ENCODE results near the gene VTI1A. TPM values are rescaled to one million over a fixed set of nuclear protein-coding genes. Genes with fewer than 3 reads are reported as not detected.
A peak's percentile ranks its signal among the peaks of the same experiment; 100 is the strongest.
"Not testable (repeated sequence)": the region's sequence is repeated elsewhere in the genome, so short reads cannot be mapped to it uniquely, and the experiment has no call there.

Gene VTI1A
- total RNA-seq, 1 donor from 2014 or later = 21.1 TPM

- no peak for DNase-seq (ENCODE audit: low read depth, low spot score)
Measured at GRCh38 chr10:112585960-112586359, 138.9 kb downstream of the VTI1A start.

- no peak for DNase-seq (ENCODE audit: low read depth, low spot score)
Measured at GRCh38 chr10:112587729-112588128, 140.7 kb downstream of the VTI1A start.

- no peak for DNase-seq (ENCODE audit: low read depth, low spot score)
Measured at GRCh38 chr10:112588225-112588990, 141.4 kb downstream of the VTI1A start.

GRCh38 chr10:112589081-112589480 lies 142.1 kb downstream of the VTI1A start:
- no peak for DNase-seq (ENCODE audit: low read depth, low spot score)

GRCh38 chr10:112590786-112591185 lies 143.8 kb downstream of the VTI1A start:
- not testable (repeated sequence) for DNase-seq (ENCODE audit: low read depth, low spot score)

GRCh38 chr10:112593023-112593422 lies 146.0 kb downstream of the VTI1A start:
- DNase-seq (ENCODE audit: low read depth, low spot score) = no peak

- no peak for DNase-seq (ENCODE audit: low read depth, low spot score)
Measured at GRCh38 chr10:112601214-112602090, 154.4 kb downstream of the VTI1A start.

GRCh38 chr10:112603062-112603461 lies 156.0 kb downstream of the VTI1A start:
- no peak for DNase-seq (ENCODE audit: low read depth, low spot score)

GRCh38 chr10:112605063-112605462 lies 158.0 kb downstream of the VTI1A start:
- DNase-seq (ENCODE audit: low read depth, low spot score) = no peak

GRCh38 chr10:112607506-112607905 lies 160.5 kb downstream of the VTI1A start:
- no peak for DNase-seq (ENCODE audit: low read depth, low spot score)

GRCh38 chr10:112613620-112614019 lies 166.6 kb downstream of the VTI1A start:
- no peak for DNase-seq (ENCODE audit: low read depth, low spot score)

- no peak for DNase-seq (ENCODE audit: low read depth, low spot score)
Measured at GRCh38 chr10:112614072-112614471, 167.1 kb downstream of the VTI1A start.

GRCh38 chr10:112614586-112614985 lies 167.6 kb downstream of the VTI1A start:
- DNase-seq (ENCODE audit: low read depth, low spot score) = no peak

- DNase-seq (ENCODE audit: low read depth, low spot score) = no peak
Measured at GRCh38 chr10:112615269-112615668, 168.3 kb downstream of the VTI1A start.

- DNase-seq (ENCODE audit: low read depth, low spot score) = no peak
Measured at GRCh38 chr10:112616647-112617046, 169.6 kb downstream of the VTI1A start.

- no peak for DNase-seq (ENCODE audit: low read depth, low spot score)
Measured at GRCh38 chr10:112618814-112619213, 171.8 kb downstream of the VTI1A start.

- DNase-seq (ENCODE audit: low read depth, low spot score) = no peak
Measured at GRCh38 chr10:112619556-112619955, 172.5 kb downstream of the VTI1A start.

- DNase-seq (ENCODE audit: low read depth, low spot score) = no peak
Measured at GRCh38 chr10:112622786-112623185, 175.8 kb downstream of the VTI1A start.

- DNase-seq (ENCODE audit: low read depth, low spot score) = peak; percentile 50
Measured at GRCh38 chr10:112624546-112625048, 177.6 kb downstream of the VTI1A start.

GRCh38 chr10:112628951-112629609 lies 182.1 kb downstream of the VTI1A start:
- no peak for DNase-seq (ENCODE audit: low read depth, low spot score)

- DNase-seq (ENCODE audit: low read depth, low spot score) = peak; percentile 4
Measured at GRCh38 chr10:112631501-112632400, 184.7 kb downstream of the VTI1A start.

All from pulmonary artery endothelial cell (primary cell).